ENCODE results near the gene KCNJ13.

Gene KCNJ13

DNA sequence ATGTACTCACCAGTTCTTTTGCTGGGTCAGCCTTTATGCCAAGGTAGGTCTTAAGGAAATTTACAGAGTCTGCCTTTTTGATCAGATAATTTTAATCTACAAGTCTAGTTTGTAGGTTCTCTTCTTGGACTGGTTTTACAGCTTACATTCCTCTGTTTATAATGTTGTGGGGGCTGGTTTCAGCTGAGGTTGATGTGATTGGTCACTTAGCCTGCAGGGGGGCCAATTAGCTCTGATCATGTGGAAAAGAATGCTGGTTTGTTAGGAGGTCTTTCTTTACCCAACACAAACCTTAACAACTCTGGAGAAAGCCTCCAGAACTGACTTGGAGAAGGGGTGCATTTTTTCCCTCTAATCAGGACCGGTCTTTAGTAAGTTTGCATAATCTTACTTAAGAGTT, at the start of gene KCNJ13:
Gene KCNJ13 (minus strand): TSS at position 131 of the 400 bp plus-strand sequence. CDS start 5,203 bp downstream, outside the sequence.
- DNase-seq, result no peak
- in situ Hi-C loops (cut with MboI; ENCODE audit: low pct_unique_long_range_greater_than_20kb, low sequenced_read_pairs), result no loop called here

GRCh38 chr2:232817756-232818155, 41.4 kb upstream of the KCNJ13 start:
- in situ Hi-C loops (cut with MboI; ENCODE audit: low pct_unique_long_range_greater_than_20kb, low sequenced_read_pairs), result no loop called here

GRCh38 chr2:232816657-232817056, 40.3 kb upstream of the KCNJ13 start:
- DNase-seq, result no peak
- in situ Hi-C loops (cut with MboI; ENCODE audit: low pct_unique_long_range_greater_than_20kb, low sequenced_read_pairs), result no loop called here

More at GRCh38 chr2:232817756-232818155, 41.4 kb upstream of the KCNJ13 start:
- no peak for DNase-seq

DNA sequence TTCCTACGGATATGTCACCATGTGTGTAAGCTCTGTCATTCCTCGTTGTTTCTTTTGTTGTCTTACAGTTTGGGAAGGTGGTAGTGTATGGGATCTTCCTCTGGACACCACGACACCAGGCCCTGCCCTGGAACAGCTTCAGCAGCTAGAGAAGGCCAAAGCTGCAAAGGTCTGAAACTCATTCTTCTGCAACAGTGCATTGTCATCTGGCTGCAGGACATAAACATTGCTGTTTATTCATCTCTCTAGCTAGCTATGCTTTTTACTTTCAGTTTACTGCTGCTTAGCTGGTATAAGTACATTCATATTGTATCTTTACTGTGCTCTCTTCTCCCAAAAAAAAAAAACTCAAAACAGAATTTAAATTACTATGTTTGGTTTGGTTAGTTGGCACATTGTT, 39.2 kb upstream of the KCNJ13 start:
- in situ Hi-C loops (cut with MboI; ENCODE audit: low pct_unique_long_range_greater_than_20kb, low sequenced_read_pairs), result no loop called here
- DNase-seq, result no peak

GRCh38 chr2:232810444-232810843, 34.1 kb upstream of the KCNJ13 start:
- in situ Hi-C loops (cut with MboI; ENCODE audit: low pct_unique_long_range_greater_than_20kb, low sequenced_read_pairs), result no loop called here
- DNase-seq, result no peak

GRCh38 chr2:232809349-232810124, 33.2 kb upstream of the KCNJ13 start:
- in situ Hi-C loops (cut with MboI; ENCODE audit: low pct_unique_long_range_greater_than_20kb, low sequenced_read_pairs), result no loop called here
- peak; percentile 8 for DNase-seq

DNA sequence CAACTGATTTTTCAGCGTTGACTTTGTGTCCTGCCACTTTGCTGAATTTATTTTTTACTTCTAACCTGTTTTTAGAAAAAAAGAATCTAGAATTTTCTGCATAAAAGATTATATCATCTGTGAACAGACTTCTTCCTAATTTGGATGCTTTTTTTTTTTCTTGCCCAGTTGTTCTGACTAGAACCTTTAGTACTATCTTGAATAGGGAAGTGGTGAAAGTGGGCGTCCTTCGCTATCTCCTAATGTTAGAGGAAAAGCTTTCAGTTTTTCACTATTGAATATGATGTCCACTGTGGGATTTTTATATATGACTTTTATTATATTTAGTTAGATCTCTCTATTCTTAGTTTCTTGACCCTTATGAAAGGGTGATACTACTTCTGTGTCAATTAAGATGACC, 25.7 kb upstream of the KCNJ13 start:
- in situ Hi-C loops (cut with MboI; ENCODE audit: low pct_unique_long_range_greater_than_20kb, low sequenced_read_pairs), result no loop called here
- no peak for DNase-seq

- in situ Hi-C loops (cut with MboI; ENCODE audit: low pct_unique_long_range_greater_than_20kb, low sequenced_read_pairs), result no loop called here
- no peak for DNase-seq
Observed at GRCh38 chr2:232800166-232800565, 23.8 kb upstream of the KCNJ13 start.

DNA sequence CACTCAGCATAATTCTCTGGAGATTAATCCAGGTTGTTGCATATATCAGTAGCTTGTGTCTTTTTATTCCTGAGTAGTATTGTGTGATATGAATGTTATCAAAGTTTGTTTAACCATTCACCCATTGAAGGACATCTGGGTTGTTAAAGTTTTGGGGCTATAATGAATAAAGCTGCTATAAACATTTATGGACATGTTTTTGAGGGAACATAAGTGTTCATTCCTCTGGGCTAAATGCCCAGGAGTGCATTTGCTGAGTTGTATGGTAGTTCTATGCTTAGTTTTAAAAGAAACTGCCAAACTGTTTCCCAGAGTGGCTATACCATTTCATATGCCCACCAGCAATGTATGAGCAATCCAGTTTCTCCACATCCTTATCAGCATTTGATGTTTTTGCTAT, 21.8 kb upstream of the KCNJ13 start:
- in situ Hi-C loops (cut with MboI; ENCODE audit: low pct_unique_long_range_greater_than_20kb, low sequenced_read_pairs), result no loop called here
- no peak for DNase-seq

DNA sequence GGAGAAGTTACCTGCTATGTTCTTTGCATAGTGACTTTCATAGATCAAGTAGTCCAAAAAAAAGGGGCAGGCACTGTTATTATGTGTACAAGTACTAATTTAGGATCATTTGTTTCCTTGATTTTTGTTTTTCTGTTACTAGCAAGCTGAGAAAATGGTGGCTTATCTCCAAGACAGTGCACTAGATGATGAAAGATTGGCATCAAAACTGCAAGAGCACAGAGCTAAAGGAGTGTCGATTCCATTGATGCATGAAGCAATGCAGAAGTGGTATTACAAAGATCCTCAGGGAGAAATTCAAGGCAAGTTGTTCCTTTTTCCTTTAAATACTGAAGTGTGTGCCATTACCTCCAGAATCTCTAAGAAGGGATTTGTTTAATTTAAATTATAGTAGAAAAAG, 19.6 kb upstream of the KCNJ13 start:
- in situ Hi-C loops (cut with MboI; ENCODE audit: low pct_unique_long_range_greater_than_20kb, low sequenced_read_pairs), result no loop called here

DNA sequence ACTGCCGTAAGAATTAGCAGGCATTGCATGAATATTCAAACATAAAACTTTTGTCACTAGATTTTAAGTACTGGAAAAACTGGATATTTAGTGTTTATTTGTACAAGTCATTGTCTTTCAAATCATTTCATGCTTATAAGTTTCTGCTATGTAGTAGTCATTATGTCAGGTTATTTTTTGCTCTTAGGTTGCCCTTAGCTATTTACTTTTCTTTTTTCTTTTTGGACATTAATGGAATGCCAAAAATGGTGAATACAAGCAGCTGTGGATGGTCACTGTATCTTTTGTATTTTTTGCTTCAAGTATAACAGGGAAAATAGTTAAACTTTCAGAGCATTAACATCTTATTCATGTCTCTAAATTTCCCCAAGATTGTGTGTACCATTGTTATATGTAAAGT, 18.6 kb upstream of the KCNJ13 start:
- DNase-seq, result no peak
- in situ Hi-C loops (cut with MboI; ENCODE audit: low pct_unique_long_range_greater_than_20kb, low sequenced_read_pairs), result no loop called here

More for the DNA sequence above, 19.6 kb upstream of the KCNJ13 start:
- no peak for DNase-seq

- in situ Hi-C loops (cut with MboI; ENCODE audit: low pct_unique_long_range_greater_than_20kb, low sequenced_read_pairs), result no loop called here
Observed at GRCh38 chr2:232793271-232793670, 16.9 kb upstream of the KCNJ13 start.

DNA sequence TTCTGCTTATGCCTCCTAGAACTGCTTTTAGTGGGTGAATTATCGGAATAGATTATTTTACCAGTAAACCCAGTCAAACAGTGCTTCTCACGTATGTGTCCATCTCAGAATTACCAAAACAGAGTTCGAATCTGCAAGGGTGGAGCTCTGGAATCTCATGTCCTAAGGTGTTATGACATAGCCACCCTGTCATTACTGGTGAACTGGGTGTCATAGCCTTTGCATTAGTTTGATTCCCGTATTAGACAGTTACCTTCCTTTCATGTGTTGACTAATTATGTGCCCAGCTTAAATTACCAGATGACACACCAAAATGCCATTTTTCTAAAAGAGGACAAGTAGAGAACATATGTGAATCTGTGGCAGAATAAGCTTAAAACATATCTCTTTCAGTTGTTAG, 15.2 kb upstream of the KCNJ13 start:
- DNase-seq, result no peak
- in situ Hi-C loops (cut with MboI; ENCODE audit: low pct_unique_long_range_greater_than_20kb, low sequenced_read_pairs), result no loop called here

More at GRCh38 chr2:232793271-232793670, 16.9 kb upstream of the KCNJ13 start:
- DNase-seq, result no peak

- in situ Hi-C loops (cut with MboI; ENCODE audit: low pct_unique_long_range_greater_than_20kb, low sequenced_read_pairs), result no loop called here
- DNase-seq, result no peak
Observed at GRCh38 chr2:232789082-232789481, 12.7 kb upstream of the KCNJ13 start.

- DNase-seq, result no peak
- in situ Hi-C loops (cut with MboI; ENCODE audit: low pct_unique_long_range_greater_than_20kb, low sequenced_read_pairs), result no loop called here
Observed at GRCh38 chr2:232787806-232788205, 11.4 kb upstream of the KCNJ13 start.

- in situ Hi-C loops (cut with MboI; ENCODE audit: low pct_unique_long_range_greater_than_20kb, low sequenced_read_pairs), result no loop called here
- no peak for DNase-seq
Observed at GRCh38 chr2:232783278-232783677, 6.9 kb upstream of the KCNJ13 start.

DNA sequence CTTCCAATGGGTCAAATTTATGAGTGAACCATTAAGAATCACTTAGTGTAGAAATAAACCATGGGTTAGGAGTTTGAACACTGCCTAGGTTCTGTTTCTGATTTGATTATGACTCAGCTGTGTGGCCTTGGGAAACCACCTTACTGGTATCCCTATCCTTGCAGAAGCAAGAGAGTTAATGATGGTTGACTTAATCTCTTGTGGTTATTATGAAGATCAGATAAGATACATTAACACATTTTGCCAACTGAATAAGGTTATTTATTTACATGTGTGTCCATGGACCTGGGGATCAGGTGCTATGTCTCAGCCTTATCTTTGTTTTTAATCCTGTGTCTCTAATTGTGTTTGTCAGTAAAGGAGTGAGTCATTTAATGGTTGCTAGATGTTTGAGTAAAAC, 5.4 kb upstream of the KCNJ13 start:
- in situ Hi-C loops (cut with MboI; ENCODE audit: low pct_unique_long_range_greater_than_20kb, low sequenced_read_pairs), result no loop called here
- DNase-seq, result no peak

GRCh38 chr2:232779934-232780333, 3.6 kb upstream of the KCNJ13 start:
- in situ Hi-C loops (cut with MboI; ENCODE audit: low pct_unique_long_range_greater_than_20kb, low sequenced_read_pairs), result no loop called here
- no peak for DNase-seq

- in situ Hi-C loops (cut with MboI; ENCODE audit: low pct_unique_long_range_greater_than_20kb, low sequenced_read_pairs), result no loop called here
- DNase-seq, result no peak
Observed at GRCh38 chr2:232779465-232779864, 3.1 kb upstream of the KCNJ13 start.

DNA sequence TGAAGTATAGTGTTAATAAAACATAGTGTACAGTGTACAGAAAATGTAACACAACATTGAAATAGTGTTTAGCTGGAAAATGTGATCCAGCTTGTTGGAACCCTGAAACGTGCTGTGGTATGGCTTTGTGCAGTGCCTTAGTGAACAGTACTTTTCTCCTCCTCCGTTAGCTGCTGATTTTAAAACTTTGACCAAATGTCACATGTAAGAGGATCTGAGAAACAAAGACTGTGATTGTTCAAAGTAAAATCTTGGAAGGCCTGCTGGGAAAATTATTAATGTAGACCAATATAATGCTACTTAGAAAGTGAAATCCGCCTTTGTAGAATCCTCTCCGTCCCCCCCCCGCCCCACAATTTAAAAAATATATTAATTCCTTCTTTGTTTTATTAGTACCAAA, 911 bp upstream of the KCNJ13 start:
- in situ Hi-C loops (cut with MboI; ENCODE audit: low pct_unique_long_range_greater_than_20kb, low sequenced_read_pairs), result no loop called here
- no peak for DNase-seq

GRCh38 chr2:232773815-232774214, 2.5 kb downstream of the KCNJ13 start:
- DNase-seq, result no peak
- in situ Hi-C loops (cut with MboI; ENCODE audit: low pct_unique_long_range_greater_than_20kb, low sequenced_read_pairs), result no loop called here
